Astrocyte (in vitro differentiated cells and primary cell): Measurements from ENCODE around the gene KLHL26.

Experiments used
- EZH2 ChIP-seq: IDR thresholded peaks from 2 replicates; pipeline ENCODE4 v1.6.1; 2012; ENCODE audit warnings: mild to moderate bottlenecking, low read length, inconsistent platforms; ENCODE audit not compliant: insufficient read depth
- TF ChIP-seq, protein P1 (sequence below): IDR thresholded peaks from 2 replicates; pipeline ENCODE4 v1.5.1; 2011; ENCODE audit warnings: low read depth, mild to moderate bottlenecking, inconsistent platforms, low read length, moderate library complexity; ENCODE audit not compliant: insufficient read depth

DNA sequence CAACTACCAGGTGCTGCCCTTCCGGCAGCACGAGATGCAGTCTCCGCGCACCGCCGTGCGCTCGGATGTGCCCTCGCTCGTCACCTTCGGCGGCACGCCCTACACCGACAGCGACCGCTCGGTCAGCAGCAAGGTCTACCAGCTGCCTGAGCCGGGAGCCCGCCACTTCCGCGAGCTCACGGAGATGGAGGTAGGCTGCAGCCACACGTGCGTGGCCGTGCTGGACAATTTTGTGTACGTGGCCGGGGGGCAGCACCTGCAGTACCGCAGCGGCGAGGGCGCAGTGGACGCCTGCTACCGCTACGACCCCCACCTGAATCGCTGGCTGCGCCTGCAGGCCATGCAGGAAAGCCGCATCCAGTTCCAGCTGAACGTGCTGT lies 31.4 kb downstream of the KLHL26 start:
- TF ChIP-seq, protein P1, sequence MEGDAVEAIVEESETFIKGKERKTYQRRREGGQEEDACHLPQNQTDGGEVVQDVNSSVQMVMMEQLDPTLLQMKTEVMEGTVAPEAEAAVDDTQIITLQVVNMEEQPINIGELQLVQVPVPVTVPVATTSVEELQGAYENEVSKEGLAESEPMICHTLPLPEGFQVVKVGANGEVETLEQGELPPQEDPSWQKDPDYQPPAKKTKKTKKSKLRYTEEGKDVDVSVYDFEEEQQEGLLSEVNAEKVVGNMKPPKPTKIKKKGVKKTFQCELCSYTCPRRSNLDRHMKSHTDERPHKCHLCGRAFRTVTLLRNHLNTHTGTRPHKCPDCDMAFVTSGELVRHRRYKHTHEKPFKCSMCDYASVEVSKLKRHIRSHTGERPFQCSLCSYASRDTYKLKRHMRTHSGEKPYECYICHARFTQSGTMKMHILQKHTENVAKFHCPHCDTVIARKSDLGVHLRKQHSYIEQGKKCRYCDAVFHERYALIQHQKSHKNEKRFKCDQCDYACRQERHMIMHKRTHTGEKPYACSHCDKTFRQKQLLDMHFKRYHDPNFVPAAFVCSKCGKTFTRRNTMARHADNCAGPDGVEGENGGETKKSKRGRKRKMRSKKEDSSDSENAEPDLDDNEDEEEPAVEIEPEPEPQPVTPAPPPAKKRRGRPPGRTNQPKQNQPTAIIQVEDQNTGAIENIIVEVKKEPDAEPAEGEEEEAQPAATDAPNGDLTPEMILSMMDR, result no peak
- TF ChIP-seq EZH2, result no peak
